HepG2 (cell line): ENCODE results near the gene MED25. TPM values are rescaled to one million over a fixed set of nuclear protein-coding genes. Genes with fewer than 3 reads are reported as not detected.

Experiments used
- CENPX ChIP-seq: sonication (generic); formaldehyde crosslinking; IDR thresholded peaks from 2 replicates; pipeline ENCODE4 v1.9.0; 2021; ENCODE audit warnings: mild to moderate bottlenecking, missing genetic modification reagents, moderate library complexity
- ELF4 ChIP-seq: sonication (generic); formaldehyde crosslinking; IDR thresholded peaks from 2 replicates; pipeline ENCODE4 v1.5.0; 2020; ENCODE audit warnings: missing genetic modification reagents, mild to moderate bottlenecking, moderate library complexity, borderline replicate concordance
- EP300 ChIP-seq, 3 experiments: sonication (generic) in 1 of 3; formaldehyde crosslinking in 1 of 3; IDR thresholded peaks; 2 replicates each; pipeline versions ENCODE4 v1.5.1 to v1.6.1; 2011 to 2020; ENCODE audit warnings: low read depth in 2 of 3, low read length in 2 of 3, borderline replicate concordance in 1 of 3, improper control_type of control experiment in 1 of 3, mild to moderate bottlenecking in 1 of 3, missing genetic modification reagents in 1 of 3, moderate library complexity in 1 of 3
- MAFG ChIP-seq: sonication (generic); formaldehyde crosslinking; IDR thresholded peaks from 2 replicates; pipeline ENCODE4 v1.5.1; 2020; ENCODE audit warnings: mild to moderate bottlenecking, missing genetic modification reagents
- NR0B2 ChIP-seq: sonication (generic); formaldehyde crosslinking; IDR thresholded peaks from 2 replicates; pipeline ENCODE4 v1.4.0; 2020; ENCODE audit warnings: mild to moderate bottlenecking, missing genetic modification reagents
- RARG ChIP-seq: sonication (generic); formaldehyde crosslinking; IDR thresholded peaks from 2 replicates; pipeline ENCODE4 v1.4.0; 2020; ENCODE audit warnings: low read depth, mild to moderate bottlenecking, missing genetic modification reagents
- RBM39 ChIP-seq: fragments of 200-400 bp; formaldehyde crosslinking; IDR thresholded peaks from one replicate; pipeline ENCODE4 v1.6.1; 2018; ENCODE audit warnings: antibody characterized with exemption, mild to moderate bottlenecking, low read depth, low read length; ENCODE audit not compliant: poor library complexity, severe bottlenecking
- SP1 ChIP-seq, 2 experiments: fragments of 450-650 bp in 1 of 2; sonication (generic) in 1 of 2; formaldehyde crosslinking in 1 of 2; IDR thresholded peaks; 2 replicates each; pipeline versions ENCODE4 v1.4.0 to v1.6.1; 2016 to 2020; ENCODE audit warnings: missing genetic modification reagents in 1 of 2
- TBX3 ChIP-seq: fragments of 450-650 bp; IDR thresholded peaks from 2 replicates; pipeline ENCODE4 v1.6.1; 2017; ENCODE audit warnings: antibody characterized with exemption, mild to moderate bottlenecking, inconsistent platforms, borderline replicate concordance
- U2AF1 ChIP-seq: fragments of 200-400 bp; formaldehyde crosslinking; optimal IDR thresholded peaks from 2 replicates; pipeline ENCODE3; 2017; ENCODE audit warnings: mild to moderate bottlenecking, low read depth, low read length
- ZBTB14 ChIP-seq: sonication (generic); formaldehyde crosslinking; IDR thresholded peaks from 2 replicates; pipeline ENCODE4 v1.4.0; 2020; ENCODE audit warnings: missing genetic modification reagents
- ZC3H13 ChIP-seq: sonication (generic); formaldehyde crosslinking; IDR thresholded peaks from 2 replicates; pipeline ENCODE4 v1.8.1; 2023; ENCODE audit warnings: mild to moderate bottlenecking, missing genetic modification reagents, moderate library complexity
- ZNF10 ChIP-seq: sonication (generic); formaldehyde crosslinking; IDR thresholded peaks from 2 replicates; pipeline ENCODE4 v1.4.0; 2020; ENCODE audit warnings: mild to moderate bottlenecking, low read depth, missing genetic modification reagents, borderline replicate concordance
- ZNF83 ChIP-seq: sonication (generic); formaldehyde crosslinking; IDR thresholded peaks from 2 replicates; pipeline ENCODE4 v1.4.0; 2020; ENCODE audit warnings: missing genetic modification reagents, mild to moderate bottlenecking, borderline replicate concordance
- polyA plus RNA-seq, 8 experiments: library from polyadenylated mRNA; depleted of rRNA in 3 of 8; stranded (reverse) in 7 of 8; unstranded in 1 of 8; fragments of >200 nt; fragmentation: Illumina TruSeq in 4 of 8; extraction: Trizol in 4 of 8; gene quantifications; 2 replicates each; pipeline versions ENCODE4 v1.2.1 to v1.2.3, GENCODE V29; 2011 to 2016; ENCODE audit warnings: low read depth in 4 of 8, missing spikeins in 1 of 8, mixed read lengths in 1 of 8; ENCODE audit not compliant: insufficient read depth in 1 of 8
- total RNA-seq, 5 experiments: library from RNA; depleted of rRNA; stranded (reverse); fragments of >200 nt; fragmentation: Illumina TruSeq; extraction: Trizol; gene quantifications; 2 replicates each; pipeline ENCODE4 v1.2.3, GENCODE V29; 2016; ENCODE audit warnings: low read depth in 1 of 5
- TF ChIP-seq, protein P1 (sequence below): sonication (generic); formaldehyde crosslinking; IDR thresholded peaks from 2 replicates; pipeline ENCODE4 v1.5.0; 2020; ENCODE audit warnings: mild to moderate bottlenecking, missing genetic modification reagents
- TF ChIP-seq, protein P2 (sequence below): sonication (generic); formaldehyde crosslinking; IDR thresholded peaks from 2 replicates; pipeline ENCODE4 v1.5.0; 2020; ENCODE audit warnings: mild to moderate bottlenecking, missing genetic modification reagents
- TF ChIP-seq, protein P3 (sequence below): sonication (generic); formaldehyde crosslinking; IDR thresholded peaks from 2 replicates; pipeline ENCODE4 v1.4.0; 2020; ENCODE audit warnings: missing genetic modification reagents

MED25 gene
- total and polyA plus RNA-seq, 2 of the 13 experiments (the other 11 are each of a cell fraction or from before 2014, with no cell fraction given), result 11.1 to 15.1 TPM

GRCh38 chr19:49809160-49809940 is 8.7 kb upstream of the MED25 start (continued):
- TF ChIP-seq, protein P1, sequence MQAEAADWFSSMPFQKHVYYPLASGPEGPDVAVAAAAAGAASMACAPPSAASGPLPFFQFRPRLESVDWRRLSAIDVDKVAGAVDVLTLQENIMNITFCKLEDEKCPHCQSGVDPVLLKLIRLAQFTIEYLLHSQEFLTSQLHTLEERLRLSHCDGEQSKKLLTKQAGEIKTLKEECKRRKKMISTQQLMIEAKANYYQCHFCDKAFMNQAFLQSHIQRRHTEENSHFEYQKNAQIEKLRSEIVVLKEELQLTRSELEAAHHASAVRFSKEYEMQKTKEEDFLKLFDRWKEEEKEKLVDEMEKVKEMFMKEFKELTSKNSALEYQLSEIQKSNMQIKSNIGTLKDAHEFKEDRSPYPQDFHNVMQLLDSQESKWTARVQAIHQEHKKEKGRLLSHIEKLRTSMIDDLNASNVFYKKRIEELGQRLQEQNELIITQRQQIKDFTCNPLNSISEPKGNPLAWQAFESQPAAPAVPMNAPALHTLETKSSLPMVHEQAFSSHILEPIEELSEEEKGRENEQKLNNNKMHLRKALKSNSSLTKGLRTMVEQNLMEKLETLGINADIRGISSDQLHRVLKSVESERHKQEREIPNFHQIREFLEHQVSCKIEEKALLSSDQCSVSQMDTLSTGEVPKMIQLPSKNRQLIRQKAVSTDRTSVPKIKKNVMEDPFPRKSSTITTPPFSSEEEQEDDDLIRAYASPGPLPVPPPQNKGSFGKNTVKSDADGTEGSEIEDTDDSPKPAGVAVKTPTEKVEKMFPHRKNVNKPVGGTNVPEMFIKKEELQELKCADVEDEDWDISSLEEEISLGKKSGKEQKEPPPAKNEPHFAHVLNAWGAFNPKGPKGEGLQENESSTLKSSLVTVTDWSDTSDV (CRISPR knock-in tag), result no peak
- TF ChIP-seq ZBTB14 (CRISPR knock-in tag), result no peak
- TF ChIP-seq RBM39, result no peak
- TF ChIP-seq, protein P2, sequence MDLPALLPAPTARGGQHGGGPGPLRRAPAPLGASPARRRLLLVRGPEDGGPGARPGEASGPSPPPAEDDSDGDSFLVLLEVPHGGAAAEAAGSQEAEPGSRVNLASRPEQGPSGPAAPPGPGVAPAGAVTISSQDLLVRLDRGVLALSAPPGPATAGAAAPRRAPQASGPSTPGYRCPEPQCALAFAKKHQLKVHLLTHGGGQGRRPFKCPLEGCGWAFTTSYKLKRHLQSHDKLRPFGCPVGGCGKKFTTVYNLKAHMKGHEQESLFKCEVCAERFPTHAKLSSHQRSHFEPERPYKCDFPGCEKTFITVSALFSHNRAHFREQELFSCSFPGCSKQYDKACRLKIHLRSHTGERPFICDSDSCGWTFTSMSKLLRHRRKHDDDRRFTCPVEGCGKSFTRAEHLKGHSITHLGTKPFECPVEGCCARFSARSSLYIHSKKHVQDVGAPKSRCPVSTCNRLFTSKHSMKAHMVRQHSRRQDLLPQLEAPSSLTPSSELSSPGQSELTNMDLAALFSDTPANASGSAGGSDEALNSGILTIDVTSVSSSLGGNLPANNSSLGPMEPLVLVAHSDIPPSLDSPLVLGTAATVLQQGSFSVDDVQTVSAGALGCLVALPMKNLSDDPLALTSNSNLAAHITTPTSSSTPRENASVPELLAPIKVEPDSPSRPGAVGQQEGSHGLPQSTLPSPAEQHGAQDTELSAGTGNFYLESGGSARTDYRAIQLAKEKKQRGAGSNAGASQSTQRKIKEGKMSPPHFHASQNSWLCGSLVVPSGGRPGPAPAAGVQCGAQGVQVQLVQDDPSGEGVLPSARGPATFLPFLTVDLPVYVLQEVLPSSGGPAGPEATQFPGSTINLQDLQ (CRISPR knock-in tag), result no peak
- no peak for TF ChIP-seq ZNF83 (CRISPR knock-in tag)
- no peak for TF ChIP-seq ELF4 (CRISPR knock-in tag)
- TF ChIP-seq NR0B2, result no peak
- no peak for TF ChIP-seq MAFG
- no peak for TF ChIP-seq U2AF1
- TF ChIP-seq ZNF10, result no peak
- no peak for TF ChIP-seq RARG (CRISPR knock-in tag)
- TF ChIP-seq EP300 (IDR thresholded peaks at IDR 0.05; ENCODE audit: low read depth in 2 of 2, low read length in 2 of 2), result no peak
- TF ChIP-seq EP300 (CRISPR knock-in tag; IDR thresholded peaks at IDR 0.05; ENCODE audit: borderline replicate concordance), result no peak
- no peak for TF ChIP-seq ZC3H13
- no peak for TF ChIP-seq SP1 (IDR thresholded peaks at IDR 0.05)
- no peak for TF ChIP-seq SP1 (CRISPR knock-in tag; IDR thresholded peaks at IDR 0.05)
- no peak for TF ChIP-seq TBX3
- TF ChIP-seq, protein P3, sequence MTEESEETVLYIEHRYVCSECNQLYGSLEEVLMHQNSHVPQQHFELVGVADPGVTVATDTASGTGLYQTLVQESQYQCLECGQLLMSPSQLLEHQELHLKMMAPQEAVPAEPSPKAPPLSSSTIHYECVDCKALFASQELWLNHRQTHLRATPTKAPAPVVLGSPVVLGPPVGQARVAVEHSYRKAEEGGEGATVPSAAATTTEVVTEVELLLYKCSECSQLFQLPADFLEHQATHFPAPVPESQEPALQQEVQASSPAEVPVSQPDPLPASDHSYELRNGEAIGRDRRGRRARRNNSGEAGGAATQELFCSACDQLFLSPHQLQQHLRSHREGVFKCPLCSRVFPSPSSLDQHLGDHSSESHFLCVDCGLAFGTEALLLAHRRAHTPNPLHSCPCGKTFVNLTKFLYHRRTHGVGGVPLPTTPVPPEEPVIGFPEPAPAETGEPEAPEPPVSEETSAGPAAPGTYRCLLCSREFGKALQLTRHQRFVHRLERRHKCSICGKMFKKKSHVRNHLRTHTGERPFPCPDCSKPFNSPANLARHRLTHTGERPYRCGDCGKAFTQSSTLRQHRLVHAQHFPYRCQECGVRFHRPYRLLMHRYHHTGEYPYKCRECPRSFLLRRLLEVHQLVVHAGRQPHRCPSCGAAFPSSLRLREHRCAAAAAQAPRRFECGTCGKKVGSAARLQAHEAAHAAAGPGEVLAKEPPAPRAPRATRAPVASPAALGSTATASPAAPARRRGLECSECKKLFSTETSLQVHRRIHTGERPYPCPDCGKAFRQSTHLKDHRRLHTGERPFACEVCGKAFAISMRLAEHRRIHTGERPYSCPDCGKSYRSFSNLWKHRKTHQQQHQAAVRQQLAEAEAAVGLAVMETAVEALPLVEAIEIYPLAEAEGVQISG, result peak; percentile 16; the same call in 1 of the 2 replicates
- no peak for TF ChIP-seq CENPX (CRISPR knock-in tag)
